NCI-H187 (cell line): ENCODE measurements around the gene GGTLC2.
"Not testable (repeated sequence)": the region's sequence is repeated elsewhere in the genome, so short reads cannot be mapped to it uniquely, and the experiment has no call there.

Source experiments
- DNase-seq, 2 experiments: peaks; one replicate each; lab custom pipeline; 2025; lab: John Stamatoyannopoulos, UW

Gene GGTLC2

DNA sequence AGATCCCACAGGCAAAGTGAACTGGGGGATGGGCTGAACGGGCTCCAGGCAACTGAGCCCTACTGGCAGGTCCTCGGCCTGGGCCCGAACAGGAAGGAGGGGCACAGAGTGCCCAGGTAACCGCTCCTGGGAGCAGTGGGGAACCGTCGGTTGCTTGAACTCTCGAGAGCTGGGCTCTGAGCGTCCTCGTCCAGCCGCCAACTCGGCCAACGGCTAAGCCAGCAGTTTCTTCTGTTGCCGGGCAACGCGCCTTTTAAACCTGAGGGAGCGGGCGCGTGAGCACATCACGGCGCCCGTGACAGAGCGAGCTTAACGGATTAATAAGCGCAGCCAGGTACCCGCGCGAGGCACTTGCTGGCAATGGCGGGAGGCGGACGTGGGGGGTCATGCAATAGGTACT lies at the start of gene GGTLC2:
Gene GGTLC2 (plus strand): TSS at position 301 of the 400 bp plus-strand sequence. CDS start 1,732 bp downstream, outside the sequence.
- DNase-seq: not testable (repeated sequence)

DNA sequence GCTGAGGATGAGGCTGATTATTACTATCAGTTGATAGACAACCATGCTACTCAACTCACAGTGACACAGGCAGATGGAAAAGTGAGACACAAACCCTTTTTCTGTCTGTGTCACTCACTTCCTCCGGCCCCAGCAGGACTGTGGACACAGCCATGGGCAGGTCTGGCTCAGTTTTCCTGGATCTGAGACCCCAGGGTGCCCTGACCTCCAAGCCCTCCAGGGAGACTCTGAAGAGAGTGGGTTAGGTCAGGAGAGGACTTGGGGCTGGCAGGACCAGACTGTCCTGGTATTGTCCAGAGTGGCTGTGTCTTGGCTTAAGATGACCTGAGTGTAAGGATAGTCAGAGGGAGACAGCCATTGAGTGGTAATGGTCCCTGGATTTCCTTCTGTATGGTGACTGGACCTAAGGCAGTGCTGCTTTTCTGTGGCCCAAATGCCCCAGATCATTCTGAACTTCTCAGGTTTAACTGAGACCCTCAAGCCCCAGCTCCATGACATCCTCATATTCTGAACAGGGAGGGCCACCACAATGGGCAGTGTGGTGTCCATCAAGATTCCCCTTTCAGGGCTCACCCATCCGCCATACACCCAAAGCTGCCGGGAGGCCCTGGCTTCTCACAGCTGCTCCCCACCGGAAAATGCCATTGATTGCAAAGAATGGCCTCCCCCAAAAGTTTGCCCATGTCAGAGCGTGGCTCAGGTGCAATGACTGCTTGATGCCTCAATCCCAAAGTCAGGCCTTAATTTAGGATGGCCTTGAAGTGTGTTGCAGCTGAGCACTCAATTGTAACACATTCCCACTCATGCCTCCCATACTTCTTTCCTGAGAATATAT lies 49.2 kb upstream of the GGTLC2 start:
- no peak for DNase-seq

DNA sequence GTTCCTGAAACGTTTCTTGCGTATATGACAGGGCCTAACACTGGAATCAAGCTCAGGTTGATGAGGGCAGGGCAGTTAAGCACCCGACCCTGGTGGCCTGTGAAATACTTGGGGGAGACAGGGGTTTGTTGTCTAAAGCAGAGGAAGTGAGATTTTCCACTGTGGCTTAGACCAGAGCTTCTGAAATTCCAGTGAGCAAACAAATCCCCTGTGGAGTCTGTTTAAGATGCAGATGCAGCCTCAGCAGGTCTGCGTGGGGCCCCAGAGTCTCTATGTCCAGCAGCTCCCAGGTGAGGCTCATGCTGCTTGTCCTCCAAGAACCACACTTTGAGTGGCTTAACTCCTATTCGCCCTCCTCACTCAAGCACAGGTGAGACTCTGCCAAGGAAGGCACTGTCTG lies 46.3 kb upstream of the GGTLC2 start:
- DNase-seq: no peak

DNA sequence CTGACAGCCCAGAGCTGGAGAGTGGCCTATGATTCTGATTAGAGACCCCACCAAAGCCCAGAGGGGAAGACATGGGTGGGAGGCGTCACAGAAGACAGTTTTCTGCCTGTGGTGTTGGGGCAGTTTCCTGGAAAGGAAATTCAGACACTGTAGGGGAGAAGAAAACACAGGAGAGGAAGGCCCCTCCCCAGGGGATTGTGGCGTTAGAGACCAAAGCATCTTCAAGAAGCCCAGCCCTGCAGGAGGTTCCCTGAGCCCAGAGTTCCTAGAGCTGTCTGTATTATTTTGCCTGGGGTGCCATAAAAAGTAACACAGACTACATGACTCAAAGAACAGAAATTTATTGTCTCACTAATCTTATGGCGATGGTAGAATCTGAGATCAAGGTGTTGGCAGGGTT lies 45.2 kb upstream of the GGTLC2 start:
- no peak for DNase-seq

DNA sequence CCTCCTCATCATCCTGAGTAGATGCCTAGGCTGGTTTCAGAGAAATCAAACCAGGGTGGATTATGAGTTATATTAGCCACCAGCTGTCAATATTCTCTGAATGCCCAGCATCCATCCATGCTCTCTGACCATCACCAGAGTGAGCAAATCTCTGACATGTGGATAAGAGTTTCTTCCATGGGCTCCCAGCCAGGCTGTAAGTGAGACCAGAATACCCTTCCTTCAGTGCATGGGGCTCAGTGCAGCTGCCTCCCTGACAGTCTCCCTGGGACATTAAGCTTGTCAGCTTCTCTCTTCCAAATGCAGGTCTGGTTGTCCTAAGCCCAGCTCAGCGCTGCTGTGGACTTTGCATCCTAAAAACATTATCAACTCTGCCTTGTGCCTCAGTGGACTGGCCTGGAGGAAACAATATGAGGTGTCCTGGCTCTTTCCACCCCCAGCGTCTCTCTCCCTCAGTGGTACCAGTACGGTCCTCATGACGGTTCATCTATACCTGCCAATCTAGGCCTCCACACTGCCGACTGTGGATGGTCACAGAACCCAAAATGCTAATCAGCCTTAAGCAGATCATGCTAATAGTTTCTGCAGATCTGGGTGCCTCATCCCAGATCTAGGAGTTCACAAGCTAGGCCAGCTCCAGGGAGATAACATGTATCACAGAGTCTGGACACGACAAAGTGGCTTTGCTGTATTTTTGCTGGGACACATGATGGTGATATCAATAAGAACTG lies 43.7 kb upstream of the GGTLC2 start:
- DNase-seq: no peak

DNA sequence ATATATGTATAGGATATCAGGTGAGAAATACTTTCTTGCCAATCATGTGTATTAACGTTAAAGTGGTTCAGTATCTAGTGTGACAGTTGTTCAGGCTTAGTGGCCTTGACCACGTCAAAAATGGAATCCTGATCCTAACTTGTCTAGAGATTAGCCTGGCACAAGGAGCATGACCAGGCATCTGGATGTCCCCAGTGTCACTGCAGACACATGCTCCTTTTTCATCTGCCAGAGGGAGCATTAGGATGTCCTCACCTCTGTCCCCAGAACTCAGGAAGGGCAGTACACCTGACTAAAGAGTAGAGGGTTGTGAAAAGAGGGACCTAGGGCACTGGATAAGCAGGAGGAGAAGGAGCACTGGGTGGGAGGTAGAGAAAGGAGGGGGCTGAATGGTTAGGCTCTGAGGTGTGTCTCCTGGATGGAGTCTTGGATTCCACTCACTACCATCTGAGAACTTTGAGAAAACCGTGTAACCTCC lies 40.9 kb upstream of the GGTLC2 start:
- DNase-seq: no peak

DNA sequence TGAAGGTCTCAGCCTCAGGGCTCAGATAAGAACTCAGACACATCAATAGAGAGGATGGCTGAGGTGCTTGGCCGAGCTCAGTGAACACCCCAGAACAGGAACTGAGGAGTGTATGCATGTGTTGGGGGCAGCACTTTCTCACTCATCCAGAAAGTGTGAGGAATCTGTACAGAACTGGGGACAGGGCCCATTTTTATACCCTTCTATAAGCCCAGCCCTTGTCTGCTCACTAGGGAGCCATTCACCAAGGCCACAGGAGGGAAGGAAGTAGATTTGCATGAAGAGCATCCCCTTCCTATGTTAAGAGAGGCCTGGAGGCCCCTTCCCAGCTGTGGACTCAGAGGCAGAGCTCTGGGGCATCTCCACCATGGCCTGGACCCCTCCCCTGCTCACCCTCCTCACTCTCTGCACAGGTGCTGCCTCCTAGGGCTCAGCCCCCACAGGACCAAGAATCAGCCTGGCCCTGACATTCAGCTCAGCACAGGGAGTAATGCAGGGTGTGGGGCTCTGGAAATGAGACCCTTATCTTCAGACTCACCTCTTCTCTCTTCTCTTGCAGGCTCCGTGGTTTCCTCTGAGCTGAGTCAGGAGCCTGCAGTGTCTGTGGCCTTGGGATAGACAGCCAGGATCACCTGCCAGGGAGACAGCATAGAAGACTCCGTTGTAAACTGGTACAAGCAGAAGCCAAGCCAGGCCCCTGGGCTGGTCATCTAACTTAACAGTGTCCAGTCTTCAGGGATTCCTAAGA lies 39.9 kb upstream of the GGTLC2 start:
- no peak for DNase-seq

DNA sequence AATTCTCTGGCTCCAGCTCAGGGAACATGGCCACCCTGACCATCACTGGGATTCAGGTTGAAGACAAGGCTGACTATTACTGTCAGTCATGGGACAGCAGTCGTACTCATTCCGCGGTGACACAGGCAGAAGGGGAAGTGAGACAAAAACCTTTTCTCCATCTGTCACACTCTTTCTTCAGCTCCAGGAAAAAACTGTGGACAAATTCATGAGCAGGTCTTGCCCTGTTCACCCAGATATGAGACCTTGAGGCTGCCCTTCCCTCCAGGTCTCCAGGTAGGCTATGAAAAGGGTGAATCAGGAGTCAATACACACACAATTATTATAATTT lies 39.4 kb upstream of the GGTLC2 start:
- DNase-seq: no peak

DNA sequence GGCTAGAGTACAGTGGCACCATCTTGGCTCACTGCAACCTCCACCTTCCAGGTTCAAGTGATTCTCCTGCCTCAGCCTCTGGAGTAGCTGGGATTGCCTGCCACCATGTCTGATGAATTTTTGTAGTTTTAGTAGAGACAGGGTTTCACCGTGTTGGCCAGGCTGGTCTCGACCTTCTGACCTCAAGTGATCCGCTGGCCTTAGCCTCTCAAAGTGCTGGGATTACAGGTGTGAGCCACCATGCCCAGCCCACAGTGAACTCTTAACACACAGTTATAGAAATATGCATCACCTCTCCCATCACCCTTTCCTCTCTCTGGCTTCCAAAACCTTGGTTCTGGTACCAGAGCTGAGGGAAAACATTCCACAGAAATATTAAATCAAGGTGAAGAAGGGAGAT lies 36.4 kb upstream of the GGTLC2 start:
- DNase-seq: not testable (repeated sequence)

DNA sequence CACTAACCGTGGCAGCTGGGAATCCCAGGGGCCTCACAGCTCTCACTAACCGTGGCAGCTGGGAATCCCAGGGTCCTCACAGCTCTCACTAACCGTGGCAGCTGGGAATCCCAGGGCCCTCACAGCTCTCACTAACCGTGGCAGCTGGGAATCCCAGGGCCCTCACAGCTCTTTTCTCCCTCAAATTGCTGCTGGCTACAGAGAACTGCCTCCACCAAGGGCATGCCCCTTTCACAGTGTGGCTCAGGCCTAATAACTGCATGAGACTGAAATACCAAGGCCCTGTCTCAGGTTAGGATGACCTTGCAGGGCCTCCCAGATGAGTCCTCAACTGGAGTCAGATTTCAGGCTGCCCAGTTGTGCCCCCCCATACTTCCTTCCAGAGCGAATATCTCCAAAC lies 35.1 kb upstream of the GGTLC2 start:
- no peak for DNase-seq

DNA sequence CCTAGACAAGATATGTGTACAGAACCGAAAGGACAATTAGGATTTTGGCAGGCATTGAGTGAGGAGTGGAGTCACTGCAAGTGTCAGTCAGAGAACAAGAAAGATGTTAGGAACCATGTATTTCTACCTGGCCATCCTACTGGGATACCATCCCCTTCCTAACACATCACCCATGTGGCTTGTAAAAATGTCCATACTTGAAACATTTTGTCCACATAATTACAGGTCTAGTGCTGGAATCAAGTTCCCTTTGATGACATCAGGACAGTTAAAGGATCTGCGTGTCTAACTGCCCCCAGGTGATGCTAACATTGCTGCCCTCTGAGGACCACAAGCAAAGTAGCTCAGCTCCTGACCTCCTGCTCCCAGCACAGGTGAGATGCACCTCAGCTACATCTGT lies 31.9 kb upstream of the GGTLC2 start:
- DNase-seq: no peak

DNA sequence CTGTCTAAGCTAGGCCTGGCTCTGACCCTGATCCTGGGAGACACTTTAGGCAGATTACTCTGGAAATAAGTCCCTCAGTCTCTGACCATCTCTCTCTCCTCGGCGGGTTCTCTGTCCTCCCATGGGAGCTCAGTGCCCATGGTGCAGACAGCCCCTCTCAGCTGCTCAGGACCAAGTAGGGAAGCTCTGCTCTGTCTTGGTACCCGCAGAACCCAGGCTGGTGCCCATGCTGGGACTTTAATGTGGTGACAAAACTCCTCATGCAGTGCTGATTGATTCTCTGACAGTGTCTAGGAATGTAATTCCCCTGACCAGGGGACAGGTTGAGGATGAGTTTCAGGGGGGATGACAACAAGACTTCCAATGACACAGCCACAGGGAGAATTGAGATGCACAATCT lies 30.3 kb upstream of the GGTLC2 start:
- no peak for DNase-seq

DNA sequence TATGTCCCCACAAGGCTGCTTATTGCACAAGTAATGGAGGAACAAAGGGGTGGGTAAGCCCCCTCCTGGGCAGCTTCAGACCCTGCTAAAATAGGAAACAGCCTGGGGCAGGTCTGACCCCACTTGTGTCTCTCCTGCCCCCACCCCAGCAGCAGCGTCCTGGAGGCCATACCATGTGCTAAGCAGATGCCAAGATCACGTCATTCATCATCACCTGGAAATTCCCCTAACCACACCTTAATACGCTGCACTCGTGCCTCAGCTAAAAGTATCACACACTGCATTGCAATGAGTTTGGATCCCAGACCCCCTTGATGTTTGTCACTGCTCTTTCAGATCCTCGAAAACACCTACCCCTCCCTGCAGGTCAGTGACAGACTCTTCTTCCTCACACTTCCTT lies 27.8 kb upstream of the GGTLC2 start:
- DNase-seq: no peak

DNA sequence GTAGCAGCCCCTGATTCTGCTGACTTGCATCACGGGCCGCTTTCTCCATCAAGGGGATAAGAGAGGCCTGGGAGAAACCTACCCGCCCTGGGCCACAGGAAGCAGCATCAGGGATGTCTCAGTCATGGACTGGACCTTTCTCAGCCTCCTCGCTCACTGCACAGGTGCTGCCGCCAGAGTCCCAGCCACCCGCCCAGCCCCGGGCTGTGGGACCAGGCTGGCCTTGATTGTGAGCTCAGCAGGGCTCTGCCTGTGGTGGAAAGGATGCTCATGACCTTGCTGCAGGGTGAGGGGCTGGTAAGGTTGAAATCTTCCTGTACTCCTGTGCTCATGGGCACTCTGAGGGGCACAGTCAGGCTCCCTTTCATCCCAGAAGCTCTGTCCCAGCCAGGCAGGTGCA lies 26.0 kb upstream of the GGTLC2 start:
- no peak for DNase-seq

DNA sequence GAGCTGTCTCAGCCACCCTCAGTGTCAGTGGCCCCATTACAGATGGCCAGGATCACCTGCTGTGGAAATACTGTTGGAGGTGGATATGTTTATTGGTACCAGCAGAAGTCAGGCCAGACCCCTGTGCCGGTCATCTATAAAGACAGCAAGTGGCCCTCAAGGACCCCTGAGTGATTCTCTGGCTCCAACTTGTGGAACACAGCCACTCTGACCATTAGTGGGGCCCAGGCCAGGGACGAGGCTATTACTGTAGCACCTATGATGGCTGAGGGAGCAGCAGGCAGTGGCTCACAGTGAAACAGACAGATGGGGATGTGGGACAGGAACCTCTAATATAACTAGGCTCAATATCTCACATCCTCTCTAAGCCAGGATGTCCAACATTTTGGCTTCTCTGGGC lies 25.5 kb upstream of the GGTLC2 start:
- DNase-seq: no peak

DNA sequence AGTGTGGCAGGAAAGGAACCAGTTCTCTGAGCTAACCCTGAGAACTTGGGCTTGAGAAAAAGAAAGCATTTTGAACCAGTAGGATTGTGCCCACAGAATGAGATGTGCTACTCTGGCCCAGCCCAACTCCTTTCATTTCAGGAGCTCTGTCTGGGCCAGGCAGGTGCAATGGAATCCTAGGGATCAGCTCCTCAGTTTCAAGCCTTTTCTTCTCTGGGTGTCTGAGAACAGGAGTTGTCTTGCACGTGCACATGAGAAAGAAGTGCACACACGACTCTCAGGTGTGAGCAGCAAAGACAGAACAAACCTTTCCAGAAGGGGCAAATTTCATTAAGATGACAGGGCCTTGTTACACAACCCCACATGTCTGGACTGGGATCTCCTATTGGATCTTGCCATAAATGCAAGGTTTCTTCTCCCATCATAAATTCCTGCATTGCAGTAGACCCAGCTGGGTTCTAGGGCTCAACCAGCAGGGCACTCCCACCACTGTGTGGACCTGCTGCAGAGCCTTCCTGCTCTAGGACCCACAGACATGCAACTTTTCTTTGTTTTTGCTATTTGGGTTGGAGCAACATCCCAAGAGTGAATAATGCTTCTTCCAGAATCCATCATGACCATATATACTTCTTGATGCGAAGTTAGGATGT lies 24.5 kb upstream of the GGTLC2 start:
- DNase-seq: no peak

DNA sequence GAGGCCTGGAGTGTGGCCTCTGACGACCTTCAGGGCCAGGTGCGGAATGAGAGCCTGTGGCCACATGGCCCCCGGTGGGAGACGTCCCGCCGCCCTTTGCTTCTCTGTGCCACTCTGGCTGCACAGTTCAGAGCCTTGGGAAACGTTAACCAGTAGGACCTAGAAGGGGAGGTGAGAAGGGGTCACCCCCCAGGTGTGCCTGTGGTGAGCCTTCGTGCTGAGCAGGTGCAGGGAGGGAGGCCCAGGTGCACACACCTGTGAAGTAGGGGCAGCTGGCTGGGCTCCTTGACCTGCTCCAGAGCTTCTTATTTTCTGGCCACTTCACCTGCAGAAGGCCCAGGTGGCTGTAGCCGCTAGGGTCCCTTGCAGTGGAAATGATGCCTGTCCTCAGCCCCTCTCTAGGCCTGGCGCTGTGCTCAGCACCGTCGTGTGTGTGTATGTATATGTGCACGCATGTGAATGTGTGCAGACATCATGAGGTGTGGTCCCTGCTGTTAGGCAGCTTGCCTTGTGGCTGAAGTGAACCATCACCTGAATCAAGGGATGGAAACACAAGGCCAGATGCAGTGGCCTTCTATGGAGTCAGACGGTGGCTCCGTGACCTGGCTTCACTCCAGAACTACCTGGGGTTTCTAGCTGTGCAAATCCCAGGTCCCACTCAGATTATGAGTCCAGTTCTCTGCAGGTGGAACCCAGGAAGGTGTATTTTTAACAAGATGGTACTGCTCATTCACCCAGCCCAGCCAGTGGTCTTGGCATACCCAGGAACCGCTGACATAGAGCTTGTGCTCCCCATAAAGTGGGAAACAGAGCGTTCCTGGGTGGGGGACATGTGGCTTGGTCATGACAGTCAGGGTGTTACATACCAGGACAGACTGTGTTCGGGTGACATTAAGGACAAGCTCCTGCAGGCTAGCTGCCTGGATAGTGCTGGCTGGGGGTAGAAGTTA lies 15.6 kb upstream of the GGTLC2 start:
- not testable (repeated sequence) for DNase-seq

DNA sequence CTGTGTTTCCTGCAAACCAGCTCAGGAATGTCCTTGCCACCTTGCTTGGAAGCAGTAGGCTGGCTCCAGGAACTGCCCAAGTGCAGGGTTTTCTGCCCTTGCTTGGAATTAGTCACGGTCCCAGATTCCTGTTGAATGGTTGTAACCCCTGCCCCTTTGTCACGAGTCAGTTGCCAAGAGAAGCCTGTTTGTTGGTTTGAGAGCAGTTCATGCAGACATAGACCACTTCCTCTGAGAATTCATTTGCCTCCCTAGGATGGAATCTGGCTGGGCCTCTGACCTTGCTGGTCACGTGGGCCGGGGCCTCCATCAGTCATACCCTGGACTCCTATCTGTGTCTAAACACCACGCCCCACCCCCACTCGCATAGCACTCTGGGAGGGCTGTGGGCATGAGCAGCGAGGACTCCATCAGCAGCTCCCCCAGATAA lies 13.2 kb upstream of the GGTLC2 start:
- DNase-seq: not testable (repeated sequence)

DNA sequence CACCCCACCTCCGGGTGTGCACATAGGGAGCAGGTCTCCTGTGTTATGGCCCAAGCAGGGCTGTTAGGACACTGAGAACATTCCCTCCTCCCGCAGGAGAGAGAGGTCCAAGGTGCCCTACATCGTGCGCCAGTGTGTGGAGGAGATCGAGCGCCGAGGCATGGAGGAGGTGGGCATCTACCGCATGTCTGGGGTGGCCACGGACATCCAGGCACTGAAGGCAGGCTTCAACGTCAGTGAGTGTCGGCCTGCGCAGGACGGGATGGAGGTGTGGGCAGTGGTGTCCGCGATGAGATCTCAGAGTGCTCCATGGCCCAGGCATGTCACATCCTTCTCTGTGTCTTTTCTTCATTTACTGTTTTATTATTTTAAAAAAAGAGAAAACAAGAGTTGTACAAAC lies 12.2 kb upstream of the GGTLC2 start:
- not testable (repeated sequence) for DNase-seq

DNA sequence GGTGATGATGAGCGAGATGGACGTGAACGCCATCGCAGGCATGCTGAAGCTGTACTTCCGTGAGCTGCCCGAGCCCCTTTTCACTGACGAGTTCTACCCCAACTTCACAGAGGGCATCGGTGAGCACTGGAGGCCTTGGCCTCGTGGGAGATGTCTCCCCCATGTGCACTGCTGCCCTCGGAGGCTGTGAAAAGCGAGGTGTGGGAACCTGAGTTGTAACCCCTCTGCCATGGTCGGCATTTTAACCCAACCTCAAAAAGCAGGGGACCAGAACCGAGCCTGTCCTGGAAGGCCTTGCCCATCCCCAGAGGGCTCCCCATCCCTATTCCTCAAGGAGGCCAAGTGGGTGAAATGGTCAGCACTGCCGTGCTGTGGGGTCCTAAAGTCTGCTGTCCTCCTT lies 10.9 kb upstream of the GGTLC2 start:
- DNase-seq: not testable (repeated sequence)

DNA sequence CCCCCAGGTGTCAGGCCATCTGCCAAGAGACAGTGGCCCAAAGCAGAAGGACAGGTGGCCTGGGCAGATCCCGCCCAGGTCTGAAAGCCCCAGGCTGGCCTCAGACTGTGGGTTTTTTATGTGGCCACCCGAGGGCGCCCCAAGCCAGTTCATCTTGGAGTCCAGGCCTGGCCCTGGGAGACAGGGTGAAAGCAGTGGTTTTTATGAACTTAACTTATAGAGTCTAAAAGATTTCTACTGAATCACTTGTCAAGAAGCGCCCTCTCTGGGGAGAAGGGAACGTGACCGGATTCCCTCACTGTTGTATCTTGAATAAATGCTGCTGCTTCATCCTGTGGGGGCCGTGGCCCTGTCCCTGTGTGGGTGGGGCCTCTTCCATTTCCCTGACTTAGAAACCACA lies 8.2 kb upstream of the GGTLC2 start:
- DNase-seq: not testable (repeated sequence)
